ENCODE measurements around the gene ETF1.

GRCh38 chr5:138504799-138505198, 38.2 kb downstream of the ETF1 start:
- TF ChIP-seq, protein P1, sequence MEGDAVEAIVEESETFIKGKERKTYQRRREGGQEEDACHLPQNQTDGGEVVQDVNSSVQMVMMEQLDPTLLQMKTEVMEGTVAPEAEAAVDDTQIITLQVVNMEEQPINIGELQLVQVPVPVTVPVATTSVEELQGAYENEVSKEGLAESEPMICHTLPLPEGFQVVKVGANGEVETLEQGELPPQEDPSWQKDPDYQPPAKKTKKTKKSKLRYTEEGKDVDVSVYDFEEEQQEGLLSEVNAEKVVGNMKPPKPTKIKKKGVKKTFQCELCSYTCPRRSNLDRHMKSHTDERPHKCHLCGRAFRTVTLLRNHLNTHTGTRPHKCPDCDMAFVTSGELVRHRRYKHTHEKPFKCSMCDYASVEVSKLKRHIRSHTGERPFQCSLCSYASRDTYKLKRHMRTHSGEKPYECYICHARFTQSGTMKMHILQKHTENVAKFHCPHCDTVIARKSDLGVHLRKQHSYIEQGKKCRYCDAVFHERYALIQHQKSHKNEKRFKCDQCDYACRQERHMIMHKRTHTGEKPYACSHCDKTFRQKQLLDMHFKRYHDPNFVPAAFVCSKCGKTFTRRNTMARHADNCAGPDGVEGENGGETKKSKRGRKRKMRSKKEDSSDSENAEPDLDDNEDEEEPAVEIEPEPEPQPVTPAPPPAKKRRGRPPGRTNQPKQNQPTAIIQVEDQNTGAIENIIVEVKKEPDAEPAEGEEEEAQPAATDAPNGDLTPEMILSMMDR (IDR thresholded peaks at IDR 0.05; ENCODE audit: insufficient read depth, low read depth, low read length): no peak
- no peak for TF ChIP-seq EZH2 (IDR thresholded peaks at IDR 0.05; ENCODE audit: insufficient read depth, low read length)

All from astrocyte (in vitro differentiated cells and primary cell).